GM19438 (cell line): ENCODE data around the gene SAPCD2.
"Not testable (repeated sequence)": the region's sequence is repeated elsewhere in the genome, so short reads cannot be mapped to it uniquely, and the experiment has no call there.

Source experiments
- ATAC-seq: cut with Tn5 transposase; IDR thresholded peaks from one replicate; pipeline ENCODE4 v1.9.1; 2021; ENCODE audit warnings: low read depth; ENCODE audit not compliant: unreplicated experiment

SAPCD2 gene

GRCh38 chr9:137034039-137034708, 36.2 kb downstream of the SAPCD2 start:
- no peak for ATAC-seq

- not testable (repeated sequence) for ATAC-seq
These were observed 36.9 kb downstream of the SAPCD2 start for GRCh38 chr9:137033481-137033880.

- no peak for ATAC-seq
These were observed 37.5 kb downstream of the SAPCD2 start for GRCh38 chr9:137032858-137033257.

- no peak for ATAC-seq
These were observed 38.3 kb downstream of the SAPCD2 start, which contains the start of gene FUT7 for GRCh38 chr9:137031904-137032640. FUT7 (minus strand) TSS chr9:137032088; CDS start chr9:137031991, 97 bp downstream.

- no peak for ATAC-seq
These were observed 39.5 kb downstream of the SAPCD2 start for GRCh38 chr9:137030538-137031527.

GRCh38 chr9:137030006-137030405, 40.4 kb downstream of the SAPCD2 start:
- ATAC-seq, result no peak

GRCh38 chr9:137029058-137029936, 41.1 kb downstream of the SAPCD2 start:
- ATAC-seq, result no peak

- ATAC-seq, result no peak
These were observed 41.9 kb downstream of the SAPCD2 start for GRCh38 chr9:137028263-137029057.

- ATAC-seq, result no peak
These were observed 42.7 kb downstream of the SAPCD2 start, which contains the start of gene ABCA2 for GRCh38 chr9:137027369-137028262. ABCA2 (minus strand) TSS chr9:137028237; CDS start chr9:137028140, 97 bp downstream.

GRCh38 chr9:137026828-137027227, 43.5 kb downstream of the SAPCD2 start:
- ATAC-seq, result no peak

- no peak for ATAC-seq
These were observed 44.0 kb downstream of the SAPCD2 start for GRCh38 chr9:137026384-137026783.

- ATAC-seq, result no peak
These were observed 44.8 kb downstream of the SAPCD2 start for GRCh38 chr9:137025517-137025966.

GRCh38 chr9:137023583-137023991, 46.8 kb downstream of the SAPCD2 start:
- ATAC-seq, result no peak

GRCh38 chr9:137023157-137023556, 47.2 kb downstream of the SAPCD2 start:
- no peak for ATAC-seq

- ATAC-seq, result no peak
These were observed 47.7 kb downstream of the SAPCD2 start for GRCh38 chr9:137022662-137023008.

- no peak for ATAC-seq
These were observed 48.2 kb downstream of the SAPCD2 start for GRCh38 chr9:137021979-137022661.

GRCh38 chr9:137021568-137021978, 48.8 kb downstream of the SAPCD2 start:
- no peak for ATAC-seq
